HepG2 (cell line): ENCODE data around the gene FCAMR. TPM values are rescaled to one million over a fixed set of nuclear protein-coding genes. Genes with fewer than 3 reads are reported as not detected.
A peak's percentile ranks its signal among the peaks of the same experiment; 100 is the strongest.

Experiments used
- FOXK2 ChIP-seq: fragments of 450-650 bp; IDR thresholded peaks from 2 replicates; pipeline ENCODE4 v1.6.1; 2016
- FOXM1 ChIP-seq: sonication (generic); formaldehyde crosslinking; IDR thresholded peaks from 2 replicates; pipeline ENCODE4 v1.5.0; 2020; ENCODE audit warnings: missing genetic modification reagents
- FOXO1 ChIP-seq: sonication (generic); formaldehyde crosslinking; IDR thresholded peaks from 2 replicates; pipeline ENCODE4 v1.4.0; 2020; ENCODE audit warnings: missing genetic modification reagents
- GATAD2A ChIP-seq: IDR thresholded peaks from 2 replicates; pipeline ENCODE4 v1.6.1; 2016
- GTF2F1 ChIP-seq: fragments of 150-350 bp; IDR thresholded peaks from 2 replicates; pipeline ENCODE4 v1.6.1; 2014; ENCODE audit warnings: low read length
- HCFC1 ChIP-seq: fragments of 150-350 bp; IDR thresholded peaks from 2 replicates; pipeline ENCODE4 v1.6.1; 2014; ENCODE audit warnings: low read depth, low read length
- JDP2 ChIP-seq: sonication (generic); formaldehyde crosslinking; IDR thresholded peaks from 2 replicates; pipeline ENCODE4 v1.8.1; 2022; ENCODE audit warnings: missing genetic modification reagents, borderline replicate concordance
- MTA3 ChIP-seq: sonication (generic); formaldehyde crosslinking; IDR thresholded peaks from 2 replicates; pipeline ENCODE4 v1.4.0; 2020; ENCODE audit warnings: missing genetic modification reagents
- NCOA2 ChIP-seq: sonication (generic); formaldehyde crosslinking; IDR thresholded peaks from 2 replicates; pipeline ENCODE4 v1.8.0; 2022; ENCODE audit warnings: inconsistent platforms
- POGZ ChIP-seq: sonication (generic); formaldehyde crosslinking; IDR thresholded peaks from 2 replicates; pipeline ENCODE4 v1.4.0; 2020; ENCODE audit warnings: mild to moderate bottlenecking, missing genetic modification reagents
- SIX1 ChIP-seq: sonication (generic); formaldehyde crosslinking; IDR thresholded peaks from 2 replicates; pipeline ENCODE4 v1.4.0; 2020; ENCODE audit warnings: missing genetic modification reagents, borderline replicate concordance
- SOX6 ChIP-seq, 2 experiments: fragments of 450-650 bp in 1 of 2; sonication (generic) in 1 of 2; formaldehyde crosslinking in 1 of 2; IDR thresholded peaks; 2 replicates each; pipeline versions ENCODE4 v1.4.0 to v1.6.1; 2017 to 2020; ENCODE audit warnings: antibody characterized with exemption in 1 of 2, mild to moderate bottlenecking in 1 of 2, missing genetic modification reagents in 1 of 2
- U2AF2 ChIP-seq: fragments of 200-400 bp; formaldehyde crosslinking; IDR thresholded peaks from 2 replicates; pipeline ENCODE4 v1.6.1; 2017; ENCODE audit warnings: low read depth, mild to moderate bottlenecking, low read length
- XRCC5 ChIP-seq: fragments of 200-400 bp; formaldehyde crosslinking; optimal IDR thresholded peaks from 2 replicates; pipeline ENCODE3; 2017; ENCODE audit warnings: mild to moderate bottlenecking, low read length
- ZNF224 ChIP-seq: sonication (generic); formaldehyde crosslinking; IDR thresholded peaks from 2 replicates; pipeline ENCODE4 v1.5.0; 2020; ENCODE audit warnings: mild to moderate bottlenecking, missing genetic modification reagents
- ZNF253 ChIP-seq: sonication (generic); formaldehyde crosslinking; IDR thresholded peaks from 2 replicates; pipeline ENCODE4 v1.8.0; 2022; ENCODE audit warnings: mild to moderate bottlenecking, missing genetic modification reagents, borderline replicate concordance
- ZNF562 ChIP-seq: sonication (generic); formaldehyde crosslinking; IDR thresholded peaks from 2 replicates; pipeline ENCODE4 v1.8.0; 2022; ENCODE audit warnings: missing genetic modification reagents, borderline replicate concordance
- ZNF644 ChIP-seq: IDR thresholded peaks from 2 replicates; pipeline ENCODE4 v1.6.1; 2016; ENCODE audit warnings: low read depth
- ZNF776 ChIP-seq: sonication (generic); formaldehyde crosslinking; IDR thresholded peaks from 2 replicates; pipeline ENCODE4 v1.4.0; 2020; ENCODE audit warnings: mild to moderate bottlenecking, missing genetic modification reagents
- polyA plus RNA-seq, 8 experiments: library from polyadenylated mRNA; depleted of rRNA in 3 of 8; stranded (reverse) in 7 of 8; unstranded in 1 of 8; fragments of >200 nt; fragmentation: Illumina TruSeq in 4 of 8; extraction: Trizol in 4 of 8; gene quantifications; 2 replicates each; pipeline versions ENCODE4 v1.2.1 to v1.2.3, GENCODE V29; 2011 to 2016; ENCODE audit warnings: low read depth in 4 of 8, missing spikeins in 1 of 8, mixed read lengths in 1 of 8; ENCODE audit not compliant: insufficient read depth in 1 of 8
- total RNA-seq, 5 experiments: library from RNA; depleted of rRNA; stranded (reverse); fragments of >200 nt; fragmentation: Illumina TruSeq; extraction: Trizol; gene quantifications; 2 replicates each; pipeline ENCODE4 v1.2.3, GENCODE V29; 2016; ENCODE audit warnings: low read depth in 1 of 5
- TF ChIP-seq, protein P1 (sequence below): sonication (generic); formaldehyde crosslinking; IDR thresholded peaks from 2 replicates; pipeline ENCODE4 v1.5.0; 2020; ENCODE audit warnings: missing genetic modification reagents
- TF ChIP-seq, protein P2 (sequence below): sonication (generic); formaldehyde crosslinking; IDR thresholded peaks from 2 replicates; pipeline ENCODE4 v1.4.0; 2020; ENCODE audit warnings: mild to moderate bottlenecking, missing genetic modification reagents
- TF ChIP-seq, protein P3 (sequence below), 2 experiments: fragments of 450-650 bp in 1 of 2; sonication (generic) in 1 of 2; formaldehyde crosslinking; IDR thresholded peaks; 2 replicates each; pipeline versions ENCODE4 v1.5.0 to v1.8.0; 2020 to 2022; ENCODE audit warnings: mild to moderate bottlenecking in 1 of 2, missing genetic modification reagents in 1 of 2
- TF ChIP-seq, protein P4 (sequence below): sonication (generic); formaldehyde crosslinking; conservative IDR thresholded peaks from 2 replicates; pipeline ENCODE4 v1.8.0; 2022; ENCODE audit warnings: missing genetic modification reagents

Gene FCAMR
- total and polyA plus RNA-seq, 2 of the 13 experiments (the other 11 are each of a cell fraction or from before 2014, with no cell fraction given) = not detected

DNA sequence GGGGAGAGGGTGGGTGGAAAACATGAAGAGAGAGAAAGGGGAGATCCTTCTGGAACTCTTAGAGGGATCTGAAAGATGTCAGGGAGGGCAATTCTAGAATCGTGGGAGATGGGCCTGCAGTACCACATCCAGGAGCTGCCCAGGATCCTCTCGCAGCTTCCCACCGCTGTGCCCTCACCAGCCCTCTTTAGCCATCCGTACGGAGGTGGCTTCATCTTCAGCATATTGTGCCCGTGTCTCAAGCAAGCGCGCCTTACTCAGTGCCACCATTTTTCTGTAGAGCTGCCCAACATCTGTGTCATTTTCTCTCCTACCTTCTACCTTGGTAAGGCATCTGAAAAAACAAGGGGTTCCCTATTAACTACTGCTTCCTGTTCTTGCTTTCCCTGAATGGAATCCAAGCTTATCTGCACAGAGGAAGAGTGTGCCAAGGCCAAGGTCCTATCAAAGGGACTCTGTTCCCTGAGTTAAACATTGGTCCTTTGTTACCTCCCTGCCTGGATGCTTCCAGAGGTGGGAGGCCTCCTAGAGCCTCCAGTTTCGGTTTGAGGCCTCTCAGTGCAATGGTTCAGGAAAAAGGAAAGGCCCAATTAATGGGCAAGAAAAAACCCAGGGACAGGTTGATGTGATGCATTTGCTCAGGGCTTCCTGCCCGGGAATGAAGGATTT, 39.1 kb upstream of the FCAMR start (continued):
- no peak for TF ChIP-seq ZNF562 (CRISPR knock-in tag)
- TF ChIP-seq XRCC5 = no peak
- TF ChIP-seq, protein P1, sequence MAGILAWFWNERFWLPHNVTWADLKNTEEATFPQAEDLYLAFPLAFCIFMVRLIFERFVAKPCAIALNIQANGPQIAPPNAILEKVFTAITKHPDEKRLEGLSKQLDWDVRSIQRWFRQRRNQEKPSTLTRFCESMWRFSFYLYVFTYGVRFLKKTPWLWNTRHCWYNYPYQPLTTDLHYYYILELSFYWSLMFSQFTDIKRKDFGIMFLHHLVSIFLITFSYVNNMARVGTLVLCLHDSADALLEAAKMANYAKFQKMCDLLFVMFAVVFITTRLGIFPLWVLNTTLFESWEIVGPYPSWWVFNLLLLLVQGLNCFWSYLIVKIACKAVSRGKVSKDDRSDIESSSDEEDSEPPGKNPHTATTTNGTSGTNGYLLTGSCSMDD = no peak
- TF ChIP-seq U2AF2 = no peak
- TF ChIP-seq GTF2F1 = no peak
- TF ChIP-seq, protein P2, sequence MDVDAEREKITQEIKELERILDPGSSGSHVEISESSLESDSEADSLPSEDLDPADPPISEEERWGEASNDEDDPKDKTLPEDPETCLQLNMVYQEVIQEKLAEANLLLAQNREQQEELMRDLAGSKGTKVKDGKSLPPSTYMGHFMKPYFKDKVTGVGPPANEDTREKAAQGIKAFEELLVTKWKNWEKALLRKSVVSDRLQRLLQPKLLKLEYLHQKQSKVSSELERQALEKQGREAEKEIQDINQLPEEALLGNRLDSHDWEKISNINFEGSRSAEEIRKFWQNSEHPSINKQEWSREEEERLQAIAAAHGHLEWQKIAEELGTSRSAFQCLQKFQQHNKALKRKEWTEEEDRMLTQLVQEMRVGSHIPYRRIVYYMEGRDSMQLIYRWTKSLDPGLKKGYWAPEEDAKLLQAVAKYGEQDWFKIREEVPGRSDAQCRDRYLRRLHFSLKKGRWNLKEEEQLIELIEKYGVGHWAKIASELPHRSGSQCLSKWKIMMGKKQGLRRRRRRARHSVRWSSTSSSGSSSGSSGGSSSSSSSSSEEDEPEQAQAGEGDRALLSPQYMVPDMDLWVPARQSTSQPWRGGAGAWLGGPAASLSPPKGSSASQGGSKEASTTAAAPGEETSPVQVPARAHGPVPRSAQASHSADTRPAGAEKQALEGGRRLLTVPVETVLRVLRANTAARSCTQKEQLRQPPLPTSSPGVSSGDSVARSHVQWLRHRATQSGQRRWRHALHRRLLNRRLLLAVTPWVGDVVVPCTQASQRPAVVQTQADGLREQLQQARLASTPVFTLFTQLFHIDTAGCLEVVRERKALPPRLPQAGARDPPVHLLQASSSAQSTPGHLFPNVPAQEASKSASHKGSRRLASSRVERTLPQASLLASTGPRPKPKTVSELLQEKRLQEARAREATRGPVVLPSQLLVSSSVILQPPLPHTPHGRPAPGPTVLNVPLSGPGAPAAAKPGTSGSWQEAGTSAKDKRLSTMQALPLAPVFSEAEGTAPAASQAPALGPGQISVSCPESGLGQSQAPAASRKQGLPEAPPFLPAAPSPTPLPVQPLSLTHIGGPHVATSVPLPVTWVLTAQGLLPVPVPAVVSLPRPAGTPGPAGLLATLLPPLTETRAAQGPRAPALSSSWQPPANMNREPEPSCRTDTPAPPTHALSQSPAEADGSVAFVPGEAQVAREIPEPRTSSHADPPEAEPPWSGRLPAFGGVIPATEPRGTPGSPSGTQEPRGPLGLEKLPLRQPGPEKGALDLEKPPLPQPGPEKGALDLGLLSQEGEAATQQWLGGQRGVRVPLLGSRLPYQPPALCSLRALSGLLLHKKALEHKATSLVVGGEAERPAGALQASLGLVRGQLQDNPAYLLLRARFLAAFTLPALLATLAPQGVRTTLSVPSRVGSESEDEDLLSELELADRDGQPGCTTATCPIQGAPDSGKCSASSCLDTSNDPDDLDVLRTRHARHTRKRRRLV = no peak
- peak; percentile 73; the same call in 1 of the 2 replicates for TF ChIP-seq ZNF644
- no peak for TF ChIP-seq FOXM1
- no peak for TF ChIP-seq ZNF776 (CRISPR knock-in tag)
- peak; percentile 67 for TF ChIP-seq POGZ (CRISPR knock-in tag)
- peak; percentile 86 for TF ChIP-seq GATAD2A (CRISPR knock-in tag)
- TF ChIP-seq, protein P3, sequence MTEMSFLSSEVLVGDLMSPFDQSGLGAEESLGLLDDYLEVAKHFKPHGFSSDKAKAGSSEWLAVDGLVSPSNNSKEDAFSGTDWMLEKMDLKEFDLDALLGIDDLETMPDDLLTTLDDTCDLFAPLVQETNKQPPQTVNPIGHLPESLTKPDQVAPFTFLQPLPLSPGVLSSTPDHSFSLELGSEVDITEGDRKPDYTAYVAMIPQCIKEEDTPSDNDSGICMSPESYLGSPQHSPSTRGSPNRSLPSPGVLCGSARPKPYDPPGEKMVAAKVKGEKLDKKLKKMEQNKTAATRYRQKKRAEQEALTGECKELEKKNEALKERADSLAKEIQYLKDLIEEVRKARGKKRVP (CRISPR knock-in tag; IDR thresholded peaks at IDR 0.05) = no peak
- TF ChIP-seq HCFC1 = no peak
- TF ChIP-seq FOXO1 (CRISPR knock-in tag) = peak; percentile 18; the same call in 1 of the 2 replicates
- TF ChIP-seq SOX6 (IDR thresholded peaks at IDR 0.05) = no peak
- peak; percentile 79 for TF ChIP-seq SOX6 (CRISPR knock-in tag; IDR thresholded peaks at IDR 0.05)
- TF ChIP-seq SIX1 (CRISPR knock-in tag) = no peak
- TF ChIP-seq FOXK2 = no peak
- TF ChIP-seq ZNF224 = no peak
- no peak for TF ChIP-seq JDP2 (CRISPR knock-in tag)
- no peak for TF ChIP-seq MTA3
- TF ChIP-seq, protein P4, sequence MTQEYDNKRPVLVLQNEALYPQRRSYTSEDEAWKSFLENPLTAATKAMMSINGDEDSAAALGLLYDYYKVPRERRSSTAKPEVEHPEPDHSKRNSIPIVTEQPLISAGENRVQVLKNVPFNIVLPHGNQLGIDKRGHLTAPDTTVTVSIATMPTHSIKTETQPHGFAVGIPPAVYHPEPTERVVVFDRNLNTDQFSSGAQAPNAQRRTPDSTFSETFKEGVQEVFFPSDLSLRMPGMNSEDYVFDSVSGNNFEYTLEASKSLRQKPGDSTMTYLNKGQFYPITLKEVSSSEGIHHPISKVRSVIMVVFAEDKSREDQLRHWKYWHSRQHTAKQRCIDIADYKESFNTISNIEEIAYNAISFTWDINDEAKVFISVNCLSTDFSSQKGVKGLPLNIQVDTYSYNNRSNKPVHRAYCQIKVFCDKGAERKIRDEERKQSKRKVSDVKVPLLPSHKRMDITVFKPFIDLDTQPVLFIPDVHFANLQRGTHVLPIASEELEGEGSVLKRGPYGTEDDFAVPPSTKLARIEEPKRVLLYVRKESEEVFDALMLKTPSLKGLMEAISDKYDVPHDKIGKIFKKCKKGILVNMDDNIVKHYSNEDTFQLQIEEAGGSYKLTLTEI (CRISPR knock-in tag) = no peak
- 0 out of 2 replicates have a peak, but pooled peaks have one; percentile 32 for TF ChIP-seq ZNF253 (CRISPR knock-in tag)
- peak; percentile 82 for TF ChIP-seq NCOA2
